ENCODE data around the gene MOGAT1. TPM values are rescaled to one million over a fixed set of nuclear protein-coding genes. Genes with fewer than 3 reads are reported as not detected.

MOGAT1 gene
- total and polyA plus RNA-seq, 9 of the 15 experiments (the other 6 are each of a cell fraction or from before 2014, with no cell fraction given) = not detected

GRCh38 chr2:222655787-222656525, 15.5 kb upstream of the MOGAT1 start, which contains the start of gene FARSB (continued):
- TF ChIP-seq HCFC1 (IDR thresholded peaks at IDR 0.05; ENCODE audit: low read depth, low read length) = peak; percentile 54
- TF ChIP-seq, protein P1, sequence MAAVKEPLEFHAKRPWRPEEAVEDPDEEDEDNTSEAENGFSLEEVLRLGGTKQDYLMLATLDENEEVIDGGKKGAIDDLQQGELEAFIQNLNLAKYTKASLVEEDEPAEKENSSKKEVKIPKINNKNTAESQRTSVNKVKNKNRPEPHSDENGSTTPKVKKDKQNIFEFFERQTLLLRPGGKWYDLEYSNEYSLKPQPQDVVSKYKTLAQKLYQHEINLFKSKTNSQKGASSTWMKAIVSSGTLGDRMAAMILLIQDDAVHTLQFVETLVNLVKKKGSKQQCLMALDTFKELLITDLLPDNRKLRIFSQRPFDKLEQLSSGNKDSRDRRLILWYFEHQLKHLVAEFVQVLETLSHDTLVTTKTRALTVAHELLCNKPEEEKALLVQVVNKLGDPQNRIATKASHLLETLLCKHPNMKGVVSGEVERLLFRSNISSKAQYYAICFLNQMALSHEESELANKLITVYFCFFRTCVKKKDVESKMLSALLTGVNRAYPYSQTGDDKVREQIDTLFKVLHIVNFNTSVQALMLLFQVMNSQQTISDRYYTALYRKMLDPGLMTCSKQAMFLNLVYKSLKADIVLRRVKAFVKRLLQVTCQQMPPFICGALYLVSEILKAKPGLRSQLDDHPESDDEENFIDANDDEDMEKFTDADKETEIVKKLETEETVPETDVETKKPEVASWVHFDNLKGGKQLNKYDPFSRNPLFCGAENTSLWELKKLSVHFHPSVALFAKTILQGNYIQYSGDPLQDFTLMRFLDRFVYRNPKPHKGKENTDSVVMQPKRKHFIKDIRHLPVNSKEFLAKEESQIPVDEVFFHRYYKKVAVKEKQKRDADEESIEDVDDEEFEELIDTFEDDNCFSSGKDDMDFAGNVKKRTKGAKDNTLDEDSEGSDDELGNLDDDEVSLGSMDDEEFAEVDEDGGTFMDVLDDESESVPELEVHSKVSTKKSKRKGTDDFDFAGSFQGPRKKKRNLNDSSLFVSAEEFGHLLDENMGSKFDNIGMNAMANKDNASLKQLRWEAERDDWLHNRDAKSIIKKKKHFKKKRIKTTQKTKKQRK (IDR thresholded peaks at IDR 0.05; ENCODE audit: borderline replicate concordance, low read depth, low read length) = no peak
- TF ChIP-seq, protein P2, sequence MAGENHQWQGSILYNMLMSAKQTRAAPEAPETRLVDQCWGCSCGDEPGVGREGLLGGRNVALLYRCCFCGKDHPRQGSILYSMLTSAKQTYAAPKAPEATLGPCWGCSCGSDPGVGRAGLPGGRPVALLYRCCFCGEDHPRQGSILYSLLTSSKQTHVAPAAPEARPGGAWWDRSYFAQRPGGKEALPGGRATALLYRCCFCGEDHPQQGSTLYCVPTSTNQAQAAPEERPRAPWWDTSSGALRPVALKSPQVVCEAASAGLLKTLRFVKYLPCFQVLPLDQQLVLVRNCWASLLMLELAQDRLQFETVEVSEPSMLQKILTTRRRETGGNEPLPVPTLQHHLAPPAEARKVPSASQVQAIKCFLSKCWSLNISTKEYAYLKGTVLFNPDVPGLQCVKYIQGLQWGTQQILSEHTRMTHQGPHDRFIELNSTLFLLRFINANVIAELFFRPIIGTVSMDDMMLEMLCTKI (IDR thresholded peaks at IDR 0.05; ENCODE audit: partially characterized antibody) = no peak
- no peak for TF ChIP-seq SNAPC5 (CRISPR knock-in tag; IDR thresholded peaks at IDR 0.05)
- TF ChIP-seq ELF2 (CRISPR knock-in tag; IDR thresholded peaks at IDR 0.05) = no peak
- TF ChIP-seq ZNF263 (CRISPR knock-in tag; IDR thresholded peaks at IDR 0.05; ENCODE audit: borderline replicate concordance) = no peak
- no peak for TF ChIP-seq MBD2 (IDR thresholded peaks at IDR 0.05; ENCODE audit: borderline replicate concordance, low read depth)
- TF ChIP-seq, protein P3, sequence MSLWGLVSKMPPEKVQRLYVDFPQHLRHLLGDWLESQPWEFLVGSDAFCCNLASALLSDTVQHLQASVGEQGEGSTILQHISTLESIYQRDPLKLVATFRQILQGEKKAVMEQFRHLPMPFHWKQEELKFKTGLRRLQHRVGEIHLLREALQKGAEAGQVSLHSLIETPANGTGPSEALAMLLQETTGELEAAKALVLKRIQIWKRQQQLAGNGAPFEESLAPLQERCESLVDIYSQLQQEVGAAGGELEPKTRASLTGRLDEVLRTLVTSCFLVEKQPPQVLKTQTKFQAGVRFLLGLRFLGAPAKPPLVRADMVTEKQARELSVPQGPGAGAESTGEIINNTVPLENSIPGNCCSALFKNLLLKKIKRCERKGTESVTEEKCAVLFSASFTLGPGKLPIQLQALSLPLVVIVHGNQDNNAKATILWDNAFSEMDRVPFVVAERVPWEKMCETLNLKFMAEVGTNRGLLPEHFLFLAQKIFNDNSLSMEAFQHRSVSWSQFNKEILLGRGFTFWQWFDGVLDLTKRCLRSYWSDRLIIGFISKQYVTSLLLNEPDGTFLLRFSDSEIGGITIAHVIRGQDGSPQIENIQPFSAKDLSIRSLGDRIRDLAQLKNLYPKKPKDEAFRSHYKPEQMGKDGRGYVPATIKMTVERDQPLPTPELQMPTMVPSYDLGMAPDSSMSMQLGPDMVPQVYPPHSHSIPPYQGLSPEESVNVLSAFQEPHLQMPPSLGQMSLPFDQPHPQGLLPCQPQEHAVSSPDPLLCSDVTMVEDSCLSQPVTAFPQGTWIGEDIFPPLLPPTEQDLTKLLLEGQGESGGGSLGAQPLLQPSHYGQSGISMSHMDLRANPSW (CRISPR knock-in tag; IDR thresholded peaks at IDR 0.05) = no peak
- no peak for TF ChIP-seq ZNF551 (CRISPR knock-in tag; IDR thresholded peaks at IDR 0.05)
- no peak; the same call in 1 of the 2 replicates for TF ChIP-seq TGIF2 (CRISPR knock-in tag; IDR thresholded peaks at IDR 0.05)
- peak; percentile 93 for TF ChIP-seq RBBP5 (IDR thresholded peaks at IDR 0.05; ENCODE audit: borderline replicate concordance, insufficient read depth, low read length, poor library complexity, severe bottlenecking)
- TF ChIP-seq PURB (CRISPR knock-in tag; IDR thresholded peaks at IDR 0.05; ENCODE audit: low read depth) = no peak
- TF ChIP-seq CBX1 (IDR thresholded peaks at IDR 0.05; ENCODE audit: low read depth) = no peak
- no peak for TF ChIP-seq ZNF174 (CRISPR knock-in tag; IDR thresholded peaks at IDR 0.05)
- peak; percentile 86 for TF ChIP-seq POLR2A (conservative IDR thresholded peaks at IDR 0.05)
- TF ChIP-seq ZNF274 (IDR thresholded peaks at IDR 0.05; ENCODE audit: borderline replicate concordance, low read depth, low read length) = no peak
- no peak for TF ChIP-seq IFI16 (CRISPR knock-in tag; IDR thresholded peaks at IDR 0.05)
- TF ChIP-seq, protein P4, sequence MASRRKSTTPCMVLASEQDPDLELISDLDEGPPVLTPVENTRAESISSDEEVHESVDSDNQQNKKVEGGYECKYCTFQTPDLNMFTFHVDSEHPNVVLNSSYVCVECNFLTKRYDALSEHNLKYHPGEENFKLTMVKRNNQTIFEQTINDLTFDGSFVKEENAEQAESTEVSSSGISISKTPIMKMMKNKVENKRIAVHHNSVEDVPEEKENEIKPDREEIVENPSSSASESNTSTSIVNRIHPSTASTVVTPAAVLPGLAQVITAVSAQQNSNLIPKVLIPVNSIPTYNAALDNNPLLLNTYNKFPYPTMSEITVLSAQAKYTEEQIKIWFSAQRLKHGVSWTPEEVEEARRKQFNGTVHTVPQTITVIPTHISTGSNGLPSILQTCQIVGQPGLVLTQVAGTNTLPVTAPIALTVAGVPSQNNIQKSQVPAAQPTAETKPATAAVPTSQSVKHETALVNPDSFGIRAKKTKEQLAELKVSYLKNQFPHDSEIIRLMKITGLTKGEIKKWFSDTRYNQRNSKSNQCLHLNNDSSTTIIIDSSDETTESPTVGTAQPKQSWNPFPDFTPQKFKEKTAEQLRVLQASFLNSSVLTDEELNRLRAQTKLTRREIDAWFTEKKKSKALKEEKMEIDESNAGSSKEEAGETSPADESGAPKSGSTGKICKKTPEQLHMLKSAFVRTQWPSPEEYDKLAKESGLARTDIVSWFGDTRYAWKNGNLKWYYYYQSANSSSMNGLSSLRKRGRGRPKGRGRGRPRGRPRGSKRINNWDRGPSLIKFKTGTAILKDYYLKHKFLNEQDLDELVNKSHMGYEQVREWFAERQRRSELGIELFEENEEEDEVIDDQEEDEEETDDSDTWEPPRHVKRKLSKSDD (conservative IDR thresholded peaks at IDR 0.05; ENCODE audit: low read length) = no peak
